SIG-M5 treated with dmso at 0.1 percent for 504 hours (cell line): ENCODE measurements around the gene EFNA5.

Source experiments
- DNase-seq: peaks from one replicate; lab custom pipeline; 2025; ENCODE audit not compliant: unreplicated experiment; lab: John Stamatoyannopoulos, UW

The EFNA5 gene

GRCh38 chr5:107402434-107403227 is 268.1 kb downstream of the EFNA5 start:
- DNase-seq: no peak

GRCh38 chr5:107401470-107402122 is 269.1 kb downstream of the EFNA5 start:
- DNase-seq: no peak

GRCh38 chr5:107400328-107400727 is 270.4 kb downstream of the EFNA5 start:
- DNase-seq: no peak

- DNase-seq: no peak
These were observed 272.0 kb downstream of the EFNA5 start for GRCh38 chr5:107398703-107399102.

- DNase-seq: no peak
These were observed 274.4 kb downstream of the EFNA5 start for GRCh38 chr5:107396351-107396690.

GRCh38 chr5:107395632-107396350 is 274.9 kb downstream of the EFNA5 start:
- DNase-seq: no peak

- no peak for DNase-seq
These were observed 276.9 kb downstream of the EFNA5 start for GRCh38 chr5:107393851-107394250.

GRCh38 chr5:107391787-107392186 is 278.9 kb downstream of the EFNA5 start:
- no peak for DNase-seq

GRCh38 chr5:107389775-107390148 is 281.0 kb downstream of the EFNA5 start:
- DNase-seq: peak; percentile 77

GRCh38 chr5:107389130-107389774 is 281.5 kb downstream of the EFNA5 start:
- DNase-seq: peak; percentile 83

GRCh38 chr5:107388141-107388861 is 282.4 kb downstream of the EFNA5 start:
- DNase-seq: peak; percentile 72

GRCh38 chr5:107387526-107388140 is 283.1 kb downstream of the EFNA5 start:
- DNase-seq: no peak

GRCh38 chr5:107385708-107386107 is 285.0 kb downstream of the EFNA5 start:
- no peak for DNase-seq

- no peak for DNase-seq
These were observed 286.5 kb downstream of the EFNA5 start for GRCh38 chr5:107384256-107384655.

- DNase-seq: no peak
These were observed 287.3 kb downstream of the EFNA5 start for GRCh38 chr5:107383414-107383813.

- no peak for DNase-seq
These were observed 289.4 kb downstream of the EFNA5 start for GRCh38 chr5:107381189-107381856.

GRCh38 chr5:107380654-107381053 is 290.1 kb downstream of the EFNA5 start:
- DNase-seq: no peak

GRCh38 chr5:107378218-107378899 is 292.4 kb downstream of the EFNA5 start:
- DNase-seq: no peak

- no peak for DNase-seq
These were observed 293.5 kb downstream of the EFNA5 start for GRCh38 chr5:107377277-107377609.
